ENCODE data around the gene CLEC2B. TPM values are rescaled to one million over a fixed set of nuclear protein-coding genes. Genes with fewer than 3 reads are reported as not detected.

CLEC2B gene
- polyA plus RNA-seq, 1 experiment, result 0.04 TPM

DNA sequence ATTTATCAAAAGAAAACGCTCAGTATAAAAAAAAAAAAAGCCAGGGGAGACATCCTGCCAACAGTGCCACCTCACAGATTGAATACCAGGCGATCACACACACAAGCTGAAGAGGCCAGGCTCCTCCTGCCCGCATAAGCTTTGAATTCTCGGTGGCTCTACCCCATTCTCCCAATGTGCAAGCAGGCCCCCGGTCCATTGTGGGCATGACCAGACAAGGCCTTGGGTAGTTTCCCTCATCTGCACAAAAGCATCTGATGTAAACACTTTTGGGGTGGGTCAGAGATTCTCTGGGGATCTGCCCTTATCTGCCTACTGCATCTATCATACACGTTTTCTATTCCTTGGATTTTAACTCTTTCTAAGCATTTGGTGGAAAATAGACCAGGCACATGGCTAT, 28.4 kb upstream of the CLEC2B start:
- TF ChIP-seq, protein P1, sequence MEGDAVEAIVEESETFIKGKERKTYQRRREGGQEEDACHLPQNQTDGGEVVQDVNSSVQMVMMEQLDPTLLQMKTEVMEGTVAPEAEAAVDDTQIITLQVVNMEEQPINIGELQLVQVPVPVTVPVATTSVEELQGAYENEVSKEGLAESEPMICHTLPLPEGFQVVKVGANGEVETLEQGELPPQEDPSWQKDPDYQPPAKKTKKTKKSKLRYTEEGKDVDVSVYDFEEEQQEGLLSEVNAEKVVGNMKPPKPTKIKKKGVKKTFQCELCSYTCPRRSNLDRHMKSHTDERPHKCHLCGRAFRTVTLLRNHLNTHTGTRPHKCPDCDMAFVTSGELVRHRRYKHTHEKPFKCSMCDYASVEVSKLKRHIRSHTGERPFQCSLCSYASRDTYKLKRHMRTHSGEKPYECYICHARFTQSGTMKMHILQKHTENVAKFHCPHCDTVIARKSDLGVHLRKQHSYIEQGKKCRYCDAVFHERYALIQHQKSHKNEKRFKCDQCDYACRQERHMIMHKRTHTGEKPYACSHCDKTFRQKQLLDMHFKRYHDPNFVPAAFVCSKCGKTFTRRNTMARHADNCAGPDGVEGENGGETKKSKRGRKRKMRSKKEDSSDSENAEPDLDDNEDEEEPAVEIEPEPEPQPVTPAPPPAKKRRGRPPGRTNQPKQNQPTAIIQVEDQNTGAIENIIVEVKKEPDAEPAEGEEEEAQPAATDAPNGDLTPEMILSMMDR (IDR thresholded peaks at IDR 0.05; ENCODE audit: insufficient read depth, low read depth, low read length), result no peak
- no peaks in the 10 kb centered on the region for H3K36me3 ChIP-seq (ENCODE audit: control insufficient read depth, insufficient read depth, low read length)
- DNase-seq (ENCODE audit: low read depth), result no peak
- CTCF ChIA-PET, result no interaction called here
- no peaks in the 10 kb centered on the region for H3K27me3 ChIP-seq (ENCODE audit: control insufficient read depth, insufficient read depth, low read length)
- POLR2A ChIA-PET, result no interaction called here
- H3K4me3 ChIP-seq (ENCODE audit: low read depth, low read length), result no peak overlapping the region

- TF ChIP-seq, protein P1 (IDR thresholded peaks at IDR 0.05; ENCODE audit: insufficient read depth, low read depth, low read length), result no peak
- H3K36me3 ChIP-seq (ENCODE audit: control insufficient read depth, insufficient read depth, low read length), result no peaks in the 10 kb centered on the region
- CTCF ChIA-PET, result interaction anchor here (0.6 to 1.4 kb wide), 4 partner anchors 8 to 145 kb away, joined by 3 to 4 read pairs (median 3); no protein-coding TSS in a partner anchor
- no peak for DNase-seq (ENCODE audit: low read depth)
- no peak overlapping the region for H3K4me3 ChIP-seq (ENCODE audit: low read depth, low read length)
- H3K27me3 ChIP-seq (ENCODE audit: control insufficient read depth, insufficient read depth, low read length), result no peaks in the 10 kb centered on the region
- POLR2A ChIA-PET, result no interaction called here
These were observed 26.2 kb upstream of the CLEC2B start for GRCh38 chr12:9895215-9895971.

DNA sequence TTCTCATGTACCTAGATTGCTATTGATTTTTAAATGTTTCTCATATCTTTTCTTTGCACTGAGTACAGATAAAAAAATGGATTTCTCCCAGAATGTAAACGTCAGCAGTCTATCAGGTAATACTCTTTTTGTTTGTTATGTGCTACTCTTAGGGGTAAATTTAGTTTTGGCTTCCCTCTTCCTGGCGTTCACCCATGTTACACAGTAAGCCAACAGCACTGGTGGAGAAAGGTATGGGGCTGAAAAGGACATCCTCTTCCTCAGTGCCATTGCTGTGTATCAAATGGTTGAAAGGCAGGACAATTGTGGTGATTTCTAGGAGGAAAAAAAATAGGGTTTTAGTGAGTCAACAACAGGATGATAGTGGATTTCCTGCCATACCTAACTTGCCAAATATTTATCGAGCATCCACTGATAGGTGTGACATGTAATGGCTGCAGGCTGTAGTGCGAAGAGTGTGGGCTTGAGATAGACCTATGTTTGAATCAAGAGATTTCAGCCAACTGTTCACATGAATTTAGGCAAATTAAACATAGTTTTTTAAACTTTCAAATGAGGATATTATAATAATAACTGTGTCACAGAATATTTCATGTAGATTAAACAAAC, 19.6 kb upstream of the CLEC2B start:
- no peak overlapping the region for H3K4me3 ChIP-seq (ENCODE audit: low read depth, low read length)
- no peaks in the 10 kb centered on the region for H3K27me3 ChIP-seq (ENCODE audit: control insufficient read depth, insufficient read depth, low read length)
- ChIA-PET CTCF (no interaction called here), POLR2A (no interaction called here)
- no peak for DNase-seq (ENCODE audit: low read depth)
- H3K36me3 ChIP-seq (ENCODE audit: control insufficient read depth, insufficient read depth, low read length), result no peaks in the 10 kb centered on the region
- TF ChIP-seq, protein P1 (IDR thresholded peaks at IDR 0.05; ENCODE audit: insufficient read depth, low read depth, low read length), result no peak

GRCh38 chr12:9883175-9883574, 14.0 kb upstream of the CLEC2B start:
- H3K36me3 ChIP-seq (ENCODE audit: control insufficient read depth, insufficient read depth, low read length), result no peaks in the 10 kb centered on the region
- H3K4me3 ChIP-seq (ENCODE audit: low read depth, low read length), result no peak overlapping the region
- DNase-seq (ENCODE audit: low read depth), result no peak
- TF ChIP-seq, protein P1 (IDR thresholded peaks at IDR 0.05; ENCODE audit: insufficient read depth, low read depth, low read length), result no peak
- CTCF ChIA-PET, result no interaction called here
- POLR2A ChIA-PET, result no interaction called here
- no peaks in the 10 kb centered on the region for H3K27me3 ChIP-seq (ENCODE audit: control insufficient read depth, insufficient read depth, low read length)

DNA sequence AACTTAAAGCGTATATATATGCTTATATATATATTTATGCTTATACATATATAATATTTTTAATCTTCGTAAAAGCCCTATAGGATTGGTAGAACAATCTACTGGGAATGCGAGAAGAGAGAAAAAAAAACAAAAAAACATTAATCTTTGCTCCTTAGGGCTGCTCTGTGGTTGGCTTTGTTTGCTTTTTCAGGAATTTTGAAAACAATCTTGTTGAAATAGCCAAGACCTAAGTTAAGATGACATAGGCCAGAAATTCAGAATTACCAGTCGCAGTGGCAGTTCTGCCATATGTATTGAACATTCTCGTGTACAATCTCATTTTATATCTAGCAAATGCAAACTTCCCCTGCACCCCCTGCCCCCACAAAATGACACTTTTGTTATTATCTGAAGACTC, 12.8 kb upstream of the CLEC2B start:
- Histone ChIP-seq H3K36me3 (ENCODE audit: control insufficient read depth, insufficient read depth, low read length) (no peaks in the 10 kb centered on the region), H3K27me3 (ENCODE audit: control insufficient read depth, insufficient read depth, low read length) (no peaks in the 10 kb centered on the region), H3K4me3 (ENCODE audit: low read depth, low read length) (no peak overlapping the region)
- ChIA-PET CTCF (no interaction called here), POLR2A (no interaction called here)
- TF ChIP-seq, protein P1 (IDR thresholded peaks at IDR 0.05; ENCODE audit: insufficient read depth, low read depth, low read length), result no peak
- DNase-seq (ENCODE audit: low read depth), result no peak
